ENCODE results near the gene INTS6.

Gene INTS6

DNA sequence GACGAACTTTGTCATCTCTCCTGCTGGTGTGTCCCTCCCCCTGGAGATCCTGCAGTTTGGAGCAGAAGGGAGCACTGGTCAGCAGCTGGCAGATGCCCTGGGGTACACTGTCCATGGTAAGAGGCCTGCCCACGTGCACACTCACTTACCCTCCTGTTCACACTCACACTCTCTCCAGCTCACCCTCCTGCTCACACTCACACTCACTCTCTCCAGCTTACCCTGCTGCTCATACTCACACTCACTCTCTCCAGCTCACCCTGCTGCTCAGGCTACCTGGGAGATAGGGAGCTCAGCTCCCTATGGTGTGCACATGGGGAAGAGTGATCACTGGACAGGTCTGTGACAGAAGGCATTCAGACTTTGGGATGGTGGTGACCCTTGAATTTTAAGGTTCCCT lies 111.6 kb downstream of the INTS6 start:
- DNase-seq, result no peak

DNA sequence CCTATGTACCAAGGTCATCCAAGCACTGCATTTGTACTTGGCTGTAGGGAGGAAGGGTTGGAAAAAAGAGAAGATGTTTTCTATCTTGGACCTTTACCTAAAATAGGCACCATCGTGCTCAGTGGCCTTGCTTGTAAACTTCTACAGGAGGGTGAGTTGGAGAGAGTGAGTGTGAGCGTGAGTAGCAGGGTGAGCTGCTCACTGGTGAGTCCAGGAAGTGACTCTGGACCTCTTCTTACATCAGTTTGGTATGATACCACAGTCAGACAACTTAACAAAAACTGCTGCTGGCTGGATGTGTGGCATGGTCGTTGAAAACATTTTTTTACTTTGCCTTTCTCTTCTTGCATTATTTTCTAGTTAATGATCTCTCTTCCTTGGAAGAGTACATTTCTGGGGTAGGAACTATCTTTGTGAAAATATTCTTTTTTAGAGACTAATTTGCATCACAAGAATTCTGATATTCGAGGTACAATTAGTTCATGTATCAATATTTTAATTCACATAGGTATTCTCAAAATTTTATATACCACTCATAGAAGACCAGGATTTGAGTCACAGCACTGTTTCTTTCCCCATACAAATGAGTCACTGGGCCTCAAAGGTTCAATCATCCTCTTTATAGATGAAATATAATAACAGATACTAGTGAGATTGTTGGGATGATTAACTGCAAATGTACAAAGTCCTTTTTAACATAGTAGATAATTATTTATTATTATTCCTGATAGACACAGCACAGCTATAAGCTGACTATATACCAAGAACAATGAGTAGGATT lies 112.7 kb downstream of the INTS6 start:
- DNase-seq, result no peak

DNA sequence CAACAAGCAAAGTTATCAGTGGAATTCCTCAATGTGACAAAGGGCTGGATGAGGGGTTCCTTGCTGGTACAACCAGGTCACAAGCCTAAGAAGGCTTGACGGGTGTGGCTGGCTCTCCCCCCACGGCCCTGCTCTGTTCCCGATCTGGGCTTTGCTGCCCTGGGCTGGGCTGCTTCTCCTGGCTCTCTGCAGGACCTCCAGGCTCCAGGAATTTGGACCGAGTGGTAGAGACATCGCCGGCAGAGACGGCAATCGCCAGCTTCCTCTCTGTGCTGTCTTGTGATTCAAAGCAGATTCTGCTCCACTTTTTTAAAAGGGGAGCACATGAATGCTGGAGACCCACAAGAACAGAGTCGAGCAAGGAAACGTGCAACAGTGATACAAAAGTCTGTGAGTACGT lies 113.5 kb downstream of the INTS6 start, which contains the start of gene SERPINE3:
TSS of gene SERPINE3 (plus strand) at position 338 of the 400 bp plus-strand sequence. CDS start 1,401 bp downstream, outside the sequence.
- DNase-seq, result no peak

DNA sequence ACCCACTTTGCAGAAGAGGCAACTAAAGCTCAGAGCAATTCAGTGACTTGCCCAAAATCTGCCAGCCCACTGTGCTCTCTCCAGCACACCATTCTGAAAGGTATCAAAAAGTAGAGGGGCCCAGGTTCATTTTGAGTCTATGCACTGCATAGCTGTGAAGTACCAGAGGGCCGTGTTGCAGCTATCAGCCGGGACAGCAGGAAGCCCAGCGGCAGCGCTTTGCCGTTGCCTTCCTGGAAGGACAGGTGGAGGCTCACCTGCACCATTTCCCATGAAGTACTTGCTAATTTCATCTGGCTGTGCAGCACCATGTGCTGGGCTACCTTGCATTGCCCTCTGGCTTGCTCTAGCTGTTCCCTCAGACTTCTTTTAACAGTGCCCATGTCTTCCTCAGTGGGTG lies 116.1 kb downstream of the INTS6 start:
- DNase-seq, result no peak

- no peak for DNase-seq
These were observed 119.0 kb downstream of the INTS6 start for GRCh38 chr13:51333826-51334225.

- DNase-seq, result no peak
These were observed 119.4 kb downstream of the INTS6 start for GRCh38 chr13:51333421-51333820.

GRCh38 chr13:51332566-51333361 lies 120.1 kb downstream of the INTS6 start:
- DNase-seq, result no peak

DNA sequence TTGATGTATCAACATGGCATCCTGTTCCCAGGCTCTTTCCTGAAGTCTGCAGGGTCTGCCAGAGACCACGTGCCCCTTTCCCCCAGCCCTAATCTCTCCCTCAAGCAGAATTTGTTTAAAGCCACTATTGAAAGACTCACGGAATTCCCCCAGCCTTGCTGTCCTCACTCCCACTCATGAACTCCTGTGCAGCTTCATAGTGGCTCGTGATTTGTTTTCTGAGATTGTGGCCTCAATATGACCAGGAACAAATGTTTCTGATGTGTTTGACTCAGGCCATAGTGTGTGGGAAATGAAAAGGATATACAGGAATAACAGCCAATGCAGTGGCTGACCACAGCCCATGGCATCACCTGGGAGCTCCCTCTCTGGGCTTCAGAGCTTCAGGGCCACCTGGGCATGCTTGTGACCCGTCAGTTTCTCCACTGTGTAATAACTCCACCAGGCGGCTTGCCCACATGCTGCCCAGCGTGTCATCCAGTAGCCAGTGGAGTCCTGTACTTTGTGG lies 121.4 kb downstream of the INTS6 start:
- no peak for DNase-seq

DNA sequence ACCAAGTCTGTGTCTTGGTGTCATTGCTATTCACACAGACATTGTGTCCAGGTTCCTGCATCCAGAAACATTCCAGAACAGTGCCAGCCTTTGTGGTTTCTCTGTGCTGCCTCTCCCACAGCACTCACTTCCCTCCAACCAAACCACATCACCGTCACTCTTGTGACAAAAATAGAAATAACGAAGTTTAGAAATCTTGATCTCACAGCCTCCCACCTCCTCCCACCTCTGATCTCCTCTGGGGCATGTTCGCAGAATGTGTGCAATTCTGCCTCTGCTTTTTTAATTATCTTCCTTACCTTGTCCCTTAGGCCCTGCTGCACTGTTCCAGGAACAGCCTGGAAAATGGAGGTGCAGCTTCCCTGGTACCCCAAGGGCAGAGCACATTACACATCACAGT lies 122.0 kb downstream of the INTS6 start:
- no peak for DNase-seq

- DNase-seq, result no peak
These were observed 123.2 kb downstream of the INTS6 start for GRCh38 chr13:51329606-51330005.

DNA sequence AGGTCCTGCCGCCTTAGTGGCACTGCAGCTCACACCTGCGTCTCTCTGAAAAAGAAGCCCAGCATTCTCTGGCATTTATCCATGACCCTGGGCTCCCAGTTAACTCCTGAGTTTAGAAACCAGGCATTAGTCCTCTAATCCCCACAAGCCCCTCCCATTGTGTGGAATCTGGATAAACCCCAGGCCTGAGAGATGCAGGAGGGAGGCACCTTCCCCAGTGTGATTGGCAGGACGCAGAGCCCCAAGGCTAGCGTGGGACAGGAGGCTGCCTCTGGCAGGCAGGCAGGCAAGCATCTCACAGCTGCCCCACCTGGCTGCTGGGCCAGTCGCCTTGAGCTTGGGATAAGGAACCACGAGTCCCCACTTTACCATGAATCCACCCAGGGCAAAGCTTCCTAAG lies 124.3 kb downstream of the INTS6 start:
- DNase-seq, result no peak

DNA sequence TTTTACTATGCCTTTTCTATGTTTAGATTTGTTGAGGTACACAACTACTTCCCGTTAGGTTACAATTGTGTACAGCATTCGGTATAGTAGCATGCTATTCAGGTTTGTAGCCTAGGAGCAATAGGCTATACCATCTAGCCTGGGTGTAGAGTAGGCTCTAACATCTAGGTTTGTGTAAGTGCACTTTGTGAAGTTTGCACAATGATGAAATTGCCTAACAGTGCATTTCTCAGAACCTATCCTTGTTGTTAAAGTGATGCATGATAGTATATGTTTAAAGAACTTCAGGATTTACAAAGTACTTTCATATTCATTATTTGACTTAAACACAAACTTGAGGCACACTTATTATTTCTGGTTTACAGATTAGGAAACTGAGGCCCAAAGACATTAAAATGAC lies 124.9 kb downstream of the INTS6 start:
- no peak for DNase-seq

DNA sequence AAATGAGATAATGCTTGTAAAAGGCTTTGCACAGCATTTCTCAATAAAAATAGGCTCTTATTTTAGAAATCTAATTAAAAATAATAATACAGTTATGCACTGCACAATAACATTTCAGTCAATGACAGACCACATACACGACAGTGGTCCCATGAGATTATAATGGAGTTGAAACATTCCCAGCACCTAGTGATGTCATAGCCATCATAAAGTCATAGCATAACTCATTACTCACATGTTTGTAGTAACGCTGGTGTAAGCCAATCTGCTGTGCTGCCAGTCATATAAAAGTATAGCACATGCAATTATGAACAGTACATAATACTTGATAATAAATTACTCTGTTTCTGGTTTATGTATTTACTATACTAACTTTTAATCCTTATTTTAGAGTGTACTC lies 126.1 kb downstream of the INTS6 start:
- no peak for DNase-seq

GRCh38 chr13:51325837-51326236 lies 127.0 kb downstream of the INTS6 start:
- DNase-seq, result no peak

- DNase-seq, result no peak
These were observed 128.0 kb downstream of the INTS6 start for GRCh38 chr13:51324714-51325420.

DNA sequence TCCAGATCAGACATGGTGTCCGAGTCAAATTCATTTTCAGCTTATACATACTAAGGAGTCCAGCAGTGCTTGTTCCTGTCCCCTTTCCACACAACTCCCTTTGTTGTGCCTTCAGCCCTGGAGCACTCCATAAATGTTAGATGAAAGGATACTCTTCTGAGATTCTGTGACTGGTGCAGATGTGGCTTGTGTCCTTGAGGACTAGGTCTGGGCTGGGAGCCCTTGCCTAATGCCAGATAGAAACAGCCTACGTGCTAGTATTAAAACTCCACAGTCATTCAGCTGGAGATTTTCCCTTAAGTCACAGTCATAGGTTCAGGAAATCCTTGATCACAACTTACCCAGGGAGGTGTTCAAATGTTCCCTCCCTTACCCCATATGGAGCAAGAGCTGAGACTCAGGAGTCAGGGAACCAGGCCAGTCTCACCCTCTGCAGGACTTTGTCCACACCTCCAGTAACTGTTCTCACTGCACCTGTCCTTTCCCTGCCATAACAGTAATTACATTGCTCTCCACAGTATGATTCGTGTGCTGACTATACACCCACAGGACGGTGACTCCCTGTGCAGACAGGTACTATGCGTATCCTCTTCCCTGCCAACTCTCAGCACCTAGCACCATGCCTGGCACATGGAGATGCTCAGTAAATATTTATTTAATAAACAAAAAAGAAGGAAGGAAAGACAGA lies 128.9 kb downstream of the INTS6 start:
- no peak for DNase-seq

DNA sequence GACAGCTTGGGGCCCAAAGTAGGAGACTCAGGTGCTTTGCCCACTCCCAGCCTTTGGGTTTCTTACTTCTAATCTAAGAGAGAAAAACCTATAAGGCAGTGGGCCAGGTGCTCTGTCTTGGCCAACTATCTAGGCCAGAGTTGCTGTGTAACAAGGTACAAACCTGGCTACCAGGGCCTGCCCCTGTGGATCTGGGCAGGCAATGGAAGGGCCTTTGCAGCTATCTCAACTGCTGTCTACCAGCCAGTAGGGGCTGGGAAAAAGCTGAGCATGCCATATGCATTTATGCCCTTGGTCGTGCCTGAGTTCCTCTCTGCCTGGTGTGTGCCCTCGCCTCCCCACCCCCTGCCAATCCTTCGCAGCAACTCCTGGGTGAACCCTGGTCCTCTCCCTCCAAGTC lies 130.0 kb downstream of the INTS6 start:
- no peak for DNase-seq

- DNase-seq, result no peak
These were observed 131.0 kb downstream of the INTS6 start for GRCh38 chr13:51321836-51322235.

DNA sequence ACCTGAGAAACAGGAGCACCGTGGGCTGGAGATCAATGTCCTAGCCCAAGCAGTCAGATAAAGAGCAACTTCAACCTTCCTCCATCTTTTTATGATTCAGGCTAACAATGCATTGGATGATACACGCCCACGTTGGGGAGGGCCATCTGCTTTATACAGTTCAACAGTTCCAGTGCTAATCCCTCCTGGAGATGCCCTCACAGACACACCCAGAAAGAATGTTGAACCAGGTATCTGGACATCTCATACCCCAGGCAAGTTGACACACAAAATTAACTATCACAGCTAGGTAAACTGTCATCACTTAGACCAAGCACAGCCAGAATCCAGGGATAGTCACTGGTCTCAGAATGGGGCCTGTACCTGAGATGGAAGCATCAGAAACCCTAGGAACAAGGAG lies 134.0 kb downstream of the INTS6 start:
- no peak for DNase-seq

DNA sequence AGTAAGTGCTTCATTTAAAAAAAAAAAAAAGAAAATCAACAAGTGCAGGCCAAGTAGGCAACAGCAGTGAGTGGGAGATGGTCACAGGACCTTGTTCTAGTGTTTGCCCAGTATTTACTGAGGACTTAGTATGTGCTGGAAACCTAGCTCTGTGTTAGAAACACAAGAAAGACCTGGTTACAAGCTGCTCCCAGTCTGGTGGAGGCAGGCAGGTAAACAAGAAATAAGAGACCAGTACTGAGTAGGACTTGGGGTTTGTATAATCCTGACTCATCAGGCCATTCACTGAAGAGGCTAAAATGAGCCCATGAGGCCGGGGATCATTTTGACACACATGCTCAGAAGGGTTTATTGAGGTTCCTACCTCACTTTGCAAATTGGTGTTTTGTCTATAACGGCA lies 134.8 kb downstream of the INTS6 start:
- no peak for DNase-seq

GRCh38 chr13:51317262-51317661 lies 135.6 kb downstream of the INTS6 start:
- DNase-seq, result no peak

- no peak for DNase-seq
These were observed 139.2 kb downstream of the INTS6 start for GRCh38 chr13:51313619-51314018.

Measured in activated effector memory CD4-positive, alpha-beta T cell treated with Interleukin-2 at 50 U/mL for 16 hours (primary cell).